IMR-90 (cell line): Measurements from ENCODE around the gene SLC16A1.

Source experiments
- POLR2A ChIP-seq: IDR thresholded peaks from 2 replicates; pipeline ENCODE4 v1.6.1; 2012; ENCODE audit warnings: mild to moderate bottlenecking, low read depth, low read length
- RAD21 ChIP-seq: IDR thresholded peaks from 2 replicates; pipeline ENCODE4 v1.6.1; 2012; ENCODE audit warnings: low read length, improper control_type of control experiment
- RCOR1 ChIP-seq: IDR thresholded peaks from 2 replicates; pipeline ENCODE4 v1.6.1; 2012; ENCODE audit warnings: mild to moderate bottlenecking, low read length, improper control_type of control experiment; ENCODE audit not compliant: insufficient replicate concordance
- TF ChIP-seq, protein P1 (sequence below): conservative IDR thresholded peaks from 2 replicates; pipeline ENCODE4 v1.5.1; 2012; ENCODE audit warnings: mild to moderate bottlenecking, low read depth, low read length, improper control_type of control experiment
- TF ChIP-seq, protein P2 (sequence below): fragments of 150-350 bp; IDR thresholded peaks from 2 replicates; pipeline ENCODE4 v1.6.1; 2017; ENCODE audit warnings: mild to moderate bottlenecking, antibody characterized with exemption, low read length, low read depth

DNA sequence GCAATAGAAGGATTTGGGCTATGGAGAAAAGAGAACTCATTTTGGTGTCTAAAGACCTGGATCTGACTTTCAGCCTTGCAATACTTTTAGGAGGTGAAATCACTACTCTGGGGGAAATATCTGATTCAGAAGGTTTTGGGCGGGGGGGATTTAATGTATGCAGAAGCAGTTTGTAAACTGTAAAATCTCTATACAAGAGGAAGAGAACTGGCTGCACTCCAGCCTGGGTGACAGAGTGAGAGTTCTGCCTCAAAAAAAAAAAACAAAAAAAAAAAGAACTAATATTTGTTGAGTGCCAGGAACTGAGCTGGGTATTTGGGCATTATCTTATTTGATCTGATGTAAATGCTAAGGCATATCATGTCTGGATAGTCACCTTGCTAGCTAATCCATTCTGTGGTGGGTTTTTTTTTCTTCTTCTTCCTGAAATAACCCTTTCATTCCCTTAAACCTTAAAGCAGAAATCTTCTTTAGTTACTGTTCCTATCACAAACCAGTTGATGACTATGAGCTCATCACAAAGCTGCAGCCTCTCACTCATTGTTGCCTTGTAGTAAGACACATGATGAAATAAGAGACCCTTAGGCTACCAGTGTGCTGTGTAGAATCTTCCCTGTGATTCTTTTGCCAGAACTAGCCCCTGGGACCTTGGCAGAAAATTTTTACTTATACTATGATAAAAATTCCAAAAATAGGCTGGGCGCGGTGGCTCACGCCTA, 35.6 kb upstream of the SLC16A1 start:
- TF ChIP-seq, protein P1, sequence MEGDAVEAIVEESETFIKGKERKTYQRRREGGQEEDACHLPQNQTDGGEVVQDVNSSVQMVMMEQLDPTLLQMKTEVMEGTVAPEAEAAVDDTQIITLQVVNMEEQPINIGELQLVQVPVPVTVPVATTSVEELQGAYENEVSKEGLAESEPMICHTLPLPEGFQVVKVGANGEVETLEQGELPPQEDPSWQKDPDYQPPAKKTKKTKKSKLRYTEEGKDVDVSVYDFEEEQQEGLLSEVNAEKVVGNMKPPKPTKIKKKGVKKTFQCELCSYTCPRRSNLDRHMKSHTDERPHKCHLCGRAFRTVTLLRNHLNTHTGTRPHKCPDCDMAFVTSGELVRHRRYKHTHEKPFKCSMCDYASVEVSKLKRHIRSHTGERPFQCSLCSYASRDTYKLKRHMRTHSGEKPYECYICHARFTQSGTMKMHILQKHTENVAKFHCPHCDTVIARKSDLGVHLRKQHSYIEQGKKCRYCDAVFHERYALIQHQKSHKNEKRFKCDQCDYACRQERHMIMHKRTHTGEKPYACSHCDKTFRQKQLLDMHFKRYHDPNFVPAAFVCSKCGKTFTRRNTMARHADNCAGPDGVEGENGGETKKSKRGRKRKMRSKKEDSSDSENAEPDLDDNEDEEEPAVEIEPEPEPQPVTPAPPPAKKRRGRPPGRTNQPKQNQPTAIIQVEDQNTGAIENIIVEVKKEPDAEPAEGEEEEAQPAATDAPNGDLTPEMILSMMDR, result no peak
- no peak for TF ChIP-seq POLR2A
- TF ChIP-seq, protein P2, sequence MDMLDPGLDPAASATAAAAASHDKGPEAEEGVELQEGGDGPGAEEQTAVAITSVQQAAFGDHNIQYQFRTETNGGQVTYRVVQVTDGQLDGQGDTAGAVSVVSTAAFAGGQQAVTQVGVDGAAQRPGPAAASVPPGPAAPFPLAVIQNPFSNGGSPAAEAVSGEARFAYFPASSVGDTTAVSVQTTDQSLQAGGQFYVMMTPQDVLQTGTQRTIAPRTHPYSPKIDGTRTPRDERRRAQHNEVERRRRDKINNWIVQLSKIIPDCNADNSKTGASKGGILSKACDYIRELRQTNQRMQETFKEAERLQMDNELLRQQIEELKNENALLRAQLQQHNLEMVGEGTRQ, result no peak
- no peak for TF ChIP-seq RCOR1
- TF ChIP-seq RAD21, result no peak
